H1 (cell line): ENCODE data around the gene FAS. TPM values are rescaled to one million over a fixed set of nuclear protein-coding genes. Genes with fewer than 3 reads are reported as not detected.

Experiments used
- POLR2AphosphoS5 ChIP-seq: IDR thresholded peaks from 2 replicates; pipeline ENCODE4 v1.6.1; 2011; ENCODE audit warnings: low read depth, low read length
- SIX5 ChIP-seq: IDR thresholded peaks from 2 replicates; pipeline ENCODE4 v1.6.1; 2011; ENCODE audit warnings: mild to moderate bottlenecking, low read depth, low read length
- polyA plus RNA-seq, 7 experiments: library from polyadenylated mRNA; depleted of rRNA in 3 of 7; stranded (reverse) in 5 of 7; unstranded in 2 of 7; fragments of >200 nt in 5 of 7; fragments of 200-250 nt in 2 of 7; gene quantifications; 1 replicate in 5 of 7; 2 replicates in 1 of 7; 4 replicates in 1 of 7; pipeline versions ENCODE4 v1.2.1 to v1.2.3, GENCODE V29; 2011 to 2013; ENCODE audit warnings: missing spikeins in 2 of 7, mixed read lengths in 2 of 7
- total RNA-seq: library from RNA; stranded (reverse); fragmentation: NEBNext Ultra II Directional; extraction: Animal tissue kit (Norgen Biotek cat#: 25700); gene quantifications from 2 replicates; pipeline ENCODE4 v1.2.1, GENCODE V29; 2021

Gene FAS
- total and polyA plus RNA-seq, 2 of the 8 experiments (the other 6 are each of a cell fraction or from before 2014, with no cell fraction given): 4.0 to 6.7 TPM

DNA sequence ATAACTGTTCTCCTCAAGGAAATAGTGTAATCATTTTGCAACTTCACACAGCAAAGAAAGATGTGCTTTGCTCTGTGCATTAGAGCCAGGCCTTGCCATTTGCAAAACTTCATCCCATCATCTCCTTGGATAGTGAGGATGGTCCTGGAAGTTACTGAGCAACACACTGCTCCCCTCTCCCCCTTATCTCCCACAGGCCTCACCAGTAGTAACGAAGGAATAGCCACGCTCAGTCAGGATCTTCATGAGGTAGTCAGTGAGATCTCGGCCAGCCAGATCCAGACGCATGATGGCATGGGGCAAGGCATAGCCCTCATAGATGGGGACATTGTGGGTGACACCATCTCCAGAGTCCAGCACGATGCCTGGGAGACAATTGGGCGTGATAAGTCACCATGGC, 49.6 kb upstream of the FAS start (continued):
- TF ChIP-seq POLR2AphosphoS5 (no peak), SIX5 (no peak)
